Measurements from ENCODE around the gene PCSK5.

DNA sequence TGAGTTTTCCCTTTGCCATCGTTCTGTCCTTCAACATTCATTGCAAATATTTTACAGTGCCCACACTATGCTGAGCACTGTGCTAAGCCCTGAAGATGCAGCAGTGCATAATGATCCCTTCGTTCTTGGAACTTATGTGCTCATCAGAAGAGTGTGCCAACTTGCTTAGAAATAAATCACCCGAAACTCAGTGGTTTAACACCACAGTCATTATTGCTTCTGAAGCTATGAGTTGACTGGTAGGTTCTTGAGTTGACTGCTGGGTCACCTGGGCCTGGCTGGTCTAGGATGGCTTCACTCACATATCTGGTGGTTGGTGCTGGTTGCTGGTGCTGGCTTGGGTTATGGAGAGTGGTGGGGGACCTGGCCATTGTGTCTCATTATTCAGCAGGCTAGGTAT, 20.9 kb downstream of the PCSK5 start:
- TF ChIP-seq, protein P1, sequence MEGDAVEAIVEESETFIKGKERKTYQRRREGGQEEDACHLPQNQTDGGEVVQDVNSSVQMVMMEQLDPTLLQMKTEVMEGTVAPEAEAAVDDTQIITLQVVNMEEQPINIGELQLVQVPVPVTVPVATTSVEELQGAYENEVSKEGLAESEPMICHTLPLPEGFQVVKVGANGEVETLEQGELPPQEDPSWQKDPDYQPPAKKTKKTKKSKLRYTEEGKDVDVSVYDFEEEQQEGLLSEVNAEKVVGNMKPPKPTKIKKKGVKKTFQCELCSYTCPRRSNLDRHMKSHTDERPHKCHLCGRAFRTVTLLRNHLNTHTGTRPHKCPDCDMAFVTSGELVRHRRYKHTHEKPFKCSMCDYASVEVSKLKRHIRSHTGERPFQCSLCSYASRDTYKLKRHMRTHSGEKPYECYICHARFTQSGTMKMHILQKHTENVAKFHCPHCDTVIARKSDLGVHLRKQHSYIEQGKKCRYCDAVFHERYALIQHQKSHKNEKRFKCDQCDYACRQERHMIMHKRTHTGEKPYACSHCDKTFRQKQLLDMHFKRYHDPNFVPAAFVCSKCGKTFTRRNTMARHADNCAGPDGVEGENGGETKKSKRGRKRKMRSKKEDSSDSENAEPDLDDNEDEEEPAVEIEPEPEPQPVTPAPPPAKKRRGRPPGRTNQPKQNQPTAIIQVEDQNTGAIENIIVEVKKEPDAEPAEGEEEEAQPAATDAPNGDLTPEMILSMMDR (conservative IDR thresholded peaks at IDR 0.05; ENCODE audit: low read length), result no peak
- no peak for TF ChIP-seq EZH2phosphoT487 (IDR thresholded peaks at IDR 0.05; ENCODE audit: borderline replicate concordance, low read depth, low read length)

Data from OCI-LY7 (cell line).